ENCODE measurements around the gene DNAL1.
"Not testable (repeated sequence)": the region's sequence is repeated elsewhere in the genome, so short reads cannot be mapped to it uniquely, and the experiment has no call there.

Gene DNAL1

GRCh38 chr14:73644531-73645247, at the start of gene DNAL1:
DNAL1 (plus strand) TSS chr14:73644986; CDS start chr14:73645040, 54 bp downstream.
- peak; percentile 94 for DNase-seq (ENCODE audit: low read depth)

GRCh38 chr14:73599499-73599898, 45.3 kb upstream of the DNAL1 start:
- DNase-seq (ENCODE audit: low read depth): no peak

- DNase-seq (ENCODE audit: low read depth): peak; percentile 36
Measured at GRCh38 chr14:73602994-73603393, 41.8 kb upstream of the DNAL1 start.

- no peak for DNase-seq (ENCODE audit: low read depth)
Measured at GRCh38 chr14:73606271-73606670, 38.5 kb upstream of the DNAL1 start.

GRCh38 chr14:73607241-73607640, 37.5 kb upstream of the DNAL1 start:
- DNase-seq (ENCODE audit: low read depth): no peak

- DNase-seq (ENCODE audit: low read depth): peak; percentile 46
Measured at GRCh38 chr14:73610687-73611086, 34.1 kb upstream of the DNAL1 start.

GRCh38 chr14:73612339-73613045, 32.3 kb upstream of the DNAL1 start, which contains the start of gene ACOT6:
ACOT6 (plus strand) TSS chr14:73612517; CDS start chr14:73612572, 55 bp downstream.
- DNase-seq (ENCODE audit: low read depth): peak; percentile 78

GRCh38 chr14:73613046-73613383, 31.8 kb upstream of the DNAL1 start:
- no peak for DNase-seq (ENCODE audit: low read depth)

GRCh38 chr14:73613419-73613963, 31.3 kb upstream of the DNAL1 start:
- no peak for DNase-seq (ENCODE audit: low read depth)

GRCh38 chr14:73616831-73617230, 28.0 kb upstream of the DNAL1 start:
- DNase-seq (ENCODE audit: low read depth): no peak

GRCh38 chr14:73619524-73619923, 25.3 kb upstream of the DNAL1 start:
- no peak for DNase-seq (ENCODE audit: low read depth)

- DNase-seq (ENCODE audit: low read depth): no peak
Measured at GRCh38 chr14:73620268-73620667, 24.5 kb upstream of the DNAL1 start.

GRCh38 chr14:73623504-73624054, 21.2 kb upstream of the DNAL1 start:
- no peak for DNase-seq (ENCODE audit: low read depth)

- DNase-seq (ENCODE audit: low read depth): no peak
Measured at GRCh38 chr14:73625706-73626105, 19.1 kb upstream of the DNAL1 start.

GRCh38 chr14:73627151-73627558, 17.6 kb upstream of the DNAL1 start:
- DNase-seq (ENCODE audit: low read depth): no peak

- DNase-seq (ENCODE audit: low read depth): no peak
Measured at GRCh38 chr14:73630009-73630780, 14.6 kb upstream of the DNAL1 start.

GRCh38 chr14:73633116-73634010, 11.4 kb upstream of the DNAL1 start:
- peak; percentile 81 for DNase-seq (ENCODE audit: low read depth)

GRCh38 chr14:73634011-73634833, 10.6 kb upstream of the DNAL1 start:
- DNase-seq (ENCODE audit: low read depth): no peak

GRCh38 chr14:73636355-73636754, 8.4 kb upstream of the DNAL1 start:
- DNase-seq (ENCODE audit: low read depth): not testable (repeated sequence)

GRCh38 chr14:73637830-73638229, 7.0 kb upstream of the DNAL1 start:
- no peak for DNase-seq (ENCODE audit: low read depth)

Measured in ELR (cell line).